ENCODE results near the gene FAM110A. TPM values are rescaled to one million over a fixed set of nuclear protein-coding genes. Genes with fewer than 3 reads are reported as not detected.

FAM110A gene
- total and polyA plus RNA-seq, 9 of the 15 experiments (the other 6 are each of a cell fraction or from before 2014, with no cell fraction given) = 0.73 to 15.5 (median 3.6) TPM

DNA sequence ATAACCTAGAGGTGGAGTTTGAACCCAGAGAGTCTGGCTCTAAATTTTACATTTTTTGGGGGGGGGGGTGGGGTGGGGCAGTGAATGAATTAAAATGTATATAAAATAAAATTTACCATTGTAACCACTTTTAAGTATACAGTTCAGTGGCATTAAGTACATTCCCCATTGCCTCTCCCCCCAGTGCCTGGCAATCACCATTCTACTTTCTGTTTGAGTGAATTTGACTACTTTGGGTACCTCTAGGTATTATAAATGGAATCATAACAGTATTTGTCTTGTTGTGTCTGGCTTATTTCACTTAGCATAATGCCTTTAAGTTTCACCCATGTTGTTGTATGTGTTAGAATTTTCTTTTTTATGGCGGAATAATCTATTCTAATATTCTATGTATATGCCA is 2.7 kb downstream of the FAM110A start:
- TF ChIP-seq ZNF133 (CRISPR knock-in tag; IDR thresholded peaks at IDR 0.05) = no peak
- TF ChIP-seq KLF10 (CRISPR knock-in tag; IDR thresholded peaks at IDR 0.05) = no peak
- TF ChIP-seq PURB (CRISPR knock-in tag; IDR thresholded peaks at IDR 0.05; ENCODE audit: low read depth) = no peak
- TF ChIP-seq KLF13 (tag; IDR thresholded peaks at IDR 0.05; ENCODE audit: borderline replicate concordance, low read depth) = no peak
- TF ChIP-seq NCOR1 (IDR thresholded peaks at IDR 0.05) = no peak
- TF ChIP-seq POLR2AphosphoS5 (IDR thresholded peaks at IDR 0.05; ENCODE audit: control insufficient read depth, insufficient read depth, low read depth, low read length) = no peak
- TF ChIP-seq KHSRP (IDR thresholded peaks at IDR 0.05) = no peak
- no peak for TF ChIP-seq MYC (IDR thresholded peaks at IDR 0.05; ENCODE audit: low read depth, low read length)
- no peak for TF ChIP-seq MYC (CRISPR knock-in tag; IDR thresholded peaks at IDR 0.05; ENCODE audit: borderline replicate concordance, low read depth)
- no peak for TF ChIP-seq FOS (IDR thresholded peaks at IDR 0.05; ENCODE audit: extremely low read depth, insufficient read length)
- no peak for TF ChIP-seq NONO (IDR thresholded peaks at IDR 0.05; ENCODE audit: low read depth in 2 of 2, low read length in 1 of 2)
- no peak for TF ChIP-seq ZNF124 (CRISPR knock-in tag; IDR thresholded peaks at IDR 0.05)
- no peak for TF ChIP-seq NCOA1 (IDR thresholded peaks at IDR 0.05; ENCODE audit: low read depth)
- TF ChIP-seq ATF1 (CRISPR knock-in tag; IDR thresholded peaks at IDR 0.05) = no peak
- TF ChIP-seq ATF1 (tag; IDR thresholded peaks at IDR 0.05) = no peak
- no peak for TF ChIP-seq ZKSCAN8 (CRISPR knock-in tag; IDR thresholded peaks at IDR 0.05)
- no peak for TF ChIP-seq HNRNPLL (IDR thresholded peaks at IDR 0.05; ENCODE audit: low read depth, low read length, poor library complexity, severe bottlenecking)
- CTCF ChIA-PET (ENCODE audit: low intra/inter-chr PET ratio) = no interaction called here
- H3K4me3 ChIP-seq = no peak overlapping the region; the same call in 1 of the 2 replicates
- FAIRE-seq (no peak), DNase-seq (ENCODE audit: extremely low read depth in 1 of 4, low spot score in 3 of 4) (no peak), ATAC-seq (no peak)
- H3K9ac ChIP-seq (ENCODE audit: insufficient read depth in 1 of 2, low read depth in 2 of 2, low read length in 2 of 2) = peak overlapping the region in 1 of 2 experiments; percentile 30; a peak in 1 of 4 replicates
- 0 out of 2 replicates have a peak, but pooled peaks cover 4% of the 10 kb centered on the region for H4K20me1 ChIP-seq (replicated peaks; ENCODE audit: control insufficient read depth, insufficient read depth, low read length)
- intact Hi-C loops (cut with micrococcal nuclease) (no loop called here), in situ Hi-C loops (cut with MboI) (no loop called here)
- no peaks in the 10 kb centered on the region for H3K27me3 ChIP-seq (ENCODE audit: control insufficient read depth in 2 of 2, insufficient read depth in 2 of 2, low read length in 2 of 2)
- BruUV-seq (replicated peaks) = TSS peak; percentile 5
- 88% methylated on average over 1 of the region's 1 CpG for WGBS (ENCODE audit: insufficient coverage, low coverage, missing lambda C conversion rate)
- no peaks in the 10 kb centered on the region for H3K9me1 ChIP-seq (ENCODE audit: control insufficient read depth, insufficient read depth, low read length)
- H3K79me2 ChIP-seq (ENCODE audit: control insufficient read depth, insufficient read depth, low read length) = peaks cover 68% of the 10 kb centered on the region
- H3K27ac ChIP-seq (ENCODE audit: extremely low read depth, low read depth, low read length) = peak overlapping the region; percentile 68
- peak overlapping the region; percentile 46 for H3K4me2 ChIP-seq (ENCODE audit: insufficient read depth, low read length)
- H2AFZ ChIP-seq (ENCODE audit: low read depth, low read length) = no peak overlapping the region
- peaks cover 28 to 32% of the 10 kb centered on the region in 2 experiments for H3K4me1 ChIP-seq (replicated peaks in 1 of 2; ENCODE audit: control insufficient read depth in 2 of 2, insufficient read depth in 2 of 2, low read length in 2 of 2)
- no peaks in the 10 kb centered on the region for H3K9me3 ChIP-seq (replicated peaks; ENCODE audit: control insufficient read depth, insufficient read depth, low read depth, low read length)
- POLR2A ChIA-PET = interaction anchor here (0.6 kb wide), 1 partner anchor 368 kb away, joined by 3 read pairs; no protein-coding TSS in a partner anchor
- peaks cover 4% of the 10 kb centered on the region; the same call in 1 of the 3 replicates for H3K36me3 ChIP-seq (ENCODE audit: control insufficient read depth, insufficient read depth, low read length)
